Sigmoid colon (tissue), 7 donors: Measurements from ENCODE around the gene CALU. TPM values are rescaled to one million over a fixed set of nuclear protein-coding genes. Genes with fewer than 3 reads are reported as not detected.

ENCODE experiments used
- DNase-seq: peaks from one replicate; pipeline ENCODE4 v3.0.0-alpha.2; 2019
- H3K27ac ChIP-seq, 4 donors: fragments of 200-600 bp; sonication (generic); one replicate each; pipeline ENCODE4 v1.5.1; 2016 to 2019; ENCODE audit warnings: mild to moderate bottlenecking in 1 of 4
- H3K27me3 ChIP-seq, 3 donors: fragments of 200-600 bp; sonication (generic); one replicate each; pipeline ENCODE4 v1.5.1; 2019; ENCODE audit warnings: mild to moderate bottlenecking in 1 of 3
- H3K36me3 ChIP-seq, 4 donors: fragments of 200-600 bp; sonication (generic); one replicate each; pipeline ENCODE4 v1.5.1; 2016 to 2019
- H3K4me1 ChIP-seq, 4 donors: fragments of 200-600 bp; sonication (generic); one replicate each; pipeline ENCODE4 v1.5.1; 2017 to 2019
- H3K4me3 ChIP-seq, 4 donors: fragments of 200-600 bp; sonication (generic); one replicate each; pipeline ENCODE4 v1.5.1; 2017 to 2019; ENCODE audit warnings: mild to moderate bottlenecking in 2 of 4, moderate library complexity in 1 of 4
- H3K9me3 ChIP-seq, 4 donors: fragments of 200-600 bp in 3 of 4; sonication (generic) in 3 of 4; one replicate each; pipeline versions ENCODE4 v1.5.1 to v1.6.1; 2013 to 2019
- CTCF ChIP-seq, 4 experiments: fragments of 450-650 bp in 3 of 4; fragments of 200-600 bp in 1 of 4; IDR thresholded peaks; one replicate each; pipeline ENCODE4 v1.5.1; 2016 to 2019; ENCODE audit warnings: antibody characterized with exemption in 4 of 4, mild to moderate bottlenecking in 3 of 4, moderate library complexity in 2 of 4
- EP300 ChIP-seq, 4 donors: sonication (generic); formaldehyde crosslinking; IDR thresholded peaks; one replicate each; pipeline ENCODE4 v1.6.1; 2017; ENCODE audit warnings: antibody characterized with exemption in 4 of 4
- POLR2A ChIP-seq, 2 donors: fragments of 450-650 bp; IDR thresholded peaks; one replicate each; pipeline ENCODE4 v1.6.1; 2016; ENCODE audit warnings: antibody characterized with exemption in 2 of 2, mild to moderate bottlenecking in 2 of 2, moderate library complexity in 2 of 2
- POLR2AphosphoS5 ChIP-seq, 4 donors: sonication (generic); formaldehyde crosslinking; IDR thresholded peaks; one replicate each; pipeline ENCODE4 v1.6.1; 2017; ENCODE audit warnings: antibody characterized with exemption in 4 of 4
- WGBS, 2 donors: extraction: QIAGEN DNeasy Blood & Tissue Kit; methylation state at CpG; one replicate each; pipeline ENCODE4 v1.1.7; 2013; 5-methylcytosine and 5-hydroxymethylcytosine counted together
- intact Hi-C: fragments of 100-400 bp; cut with DNase I; formaldehyde crosslinking; loops from one replicate; pipeline ENCODE4 v1.15.1; 2023
- polyA plus RNA-seq, 3 donors: library from polyadenylated mRNA; stranded (reverse); fragments of 200-250 nt; gene quantifications; one replicate each; pipeline ENCODE4 v1.2.3, GENCODE V29; 2013
- total RNA-seq, 4 donors: library from RNA; depleted of rRNA; stranded (reverse); fragments of >200 nt; gene quantifications; one replicate each; pipeline ENCODE4 v1.1.0, GENCODE V29; 2016
- donor health status: healthy with polysubstance abuse.
- donor health status: Bipolar disorder and iron deficiency.
- donor health status: healthy.

The CALU gene
- total and polyA plus RNA-seq, 7 donors: 14.4 to 250 (median 153) TPM

- DNase-seq: no peak
- WGBS, 2 donors: 62 to 85% methylated on average over 6 of the region's 6 CpGs
- no peaks in the 10 kb centered on the region for H3K9me3 ChIP-seq
- no peaks in the 10 kb centered on the region for H3K27me3 ChIP-seq
- no peaks in the 10 kb centered on the region for H3K36me3 ChIP-seq
- TF ChIP-seq POLR2A (IDR thresholded peaks at IDR 0.05) (no peak), POLR2AphosphoS5 (IDR thresholded peaks at IDR 0.05) (no peak), EP300 (IDR thresholded peaks at IDR 0.05) (no peak)
- no peak overlapping the region for H3K27ac ChIP-seq
- H3K4me1 ChIP-seq: no peaks in the 10 kb centered on the region
- intact Hi-C loops: no loop called here
- no peak overlapping the region for H3K4me3 ChIP-seq
These were observed 20.1 kb upstream of the CALU start for GRCh38 chr7:128718967-128719642.

- Histone ChIP-seq H3K27me3 (no peaks in the 10 kb centered on the region), H3K9me3 (no peaks in the 10 kb centered on the region), H3K4me3 (no peak overlapping the region), H3K36me3 (no peaks in the 10 kb centered on the region), H3K27ac (no peak overlapping the region), H3K4me1 (no peaks in the 10 kb centered on the region)
- intact Hi-C loops: no loop called here
- no peak for DNase-seq
- TF ChIP-seq CTCF (IDR thresholded peaks at IDR 0.05) (no peak), EP300 (IDR thresholded peaks at IDR 0.05) (no peak), POLR2A (IDR thresholded peaks at IDR 0.05) (no peak), POLR2AphosphoS5 (IDR thresholded peaks at IDR 0.05) (no peak)
These were observed 17.8 kb upstream of the CALU start for GRCh38 chr7:128721376-128721775.

- no peak overlapping the region for H3K27ac ChIP-seq
- no peaks in the 10 kb centered on the region for H3K9me3 ChIP-seq
- no peaks in the 10 kb centered on the region for H3K4me1 ChIP-seq
- no peaks in the 10 kb centered on the region for H3K27me3 ChIP-seq
- intact Hi-C loops: no loop called here
- WGBS, 2 donors: 93 to 96% methylated on average over 5 of the region's 5 CpGs
- H3K36me3 ChIP-seq: no peaks in the 10 kb centered on the region
- no peak for DNase-seq
- TF ChIP-seq POLR2A (IDR thresholded peaks at IDR 0.05) (no peak), POLR2AphosphoS5 (IDR thresholded peaks at IDR 0.05) (no peak), EP300 (IDR thresholded peaks at IDR 0.05) (no peak), CTCF (IDR thresholded peaks at IDR 0.05) (no peak)
- H3K4me3 ChIP-seq: no peak overlapping the region
These were observed 14.4 kb upstream of the CALU start for GRCh38 chr7:128724743-128725142.

GRCh38 chr7:128725531-128725930 is 13.6 kb upstream of the CALU start:
- H3K4me1 ChIP-seq: no peaks in the 10 kb centered on the region
- no peaks in the 10 kb centered on the region for H3K9me3 ChIP-seq
- no peak overlapping the region for H3K4me3 ChIP-seq
- intact Hi-C loops: no loop called here
- 89 to 91% methylated on average over 2 of the region's 2 CpGs for WGBS, 2 donors
- DNase-seq: no peak
- H3K36me3 ChIP-seq: no peaks in the 10 kb centered on the region
- no peak overlapping the region for H3K27ac ChIP-seq
- TF ChIP-seq EP300 (IDR thresholded peaks at IDR 0.05) (no peak), POLR2A (IDR thresholded peaks at IDR 0.05) (no peak), CTCF (IDR thresholded peaks at IDR 0.05) (no peak), POLR2AphosphoS5 (IDR thresholded peaks at IDR 0.05) (no peak)
- H3K27me3 ChIP-seq: no peaks in the 10 kb centered on the region

GRCh38 chr7:128726059-128726736 is 13.0 kb upstream of the CALU start:
- no peak for DNase-seq
- H3K4me3 ChIP-seq: no peak overlapping the region
- WGBS, 2 donors: 67 to 78% methylated on average over 8 of the region's 8 CpGs
- H3K27me3 ChIP-seq: no peaks in the 10 kb centered on the region
- TF ChIP-seq CTCF (IDR thresholded peaks at IDR 0.05) (no peak), POLR2AphosphoS5 (IDR thresholded peaks at IDR 0.05) (no peak), EP300 (IDR thresholded peaks at IDR 0.05) (no peak), POLR2A (IDR thresholded peaks at IDR 0.05) (no peak)
- intact Hi-C loops: no loop called here
- H3K36me3 ChIP-seq: no peaks in the 10 kb centered on the region
- no peaks in the 10 kb centered on the region for H3K9me3 ChIP-seq
- H3K4me1 ChIP-seq: no peaks in the 10 kb centered on the region
- no peak overlapping the region for H3K27ac ChIP-seq
